ENCODE results near the gene IQGAP1.
"Not testable (repeated sequence)": the region's sequence is repeated elsewhere in the genome, so short reads cannot be mapped to it uniquely, and the experiment has no call there.

Gene IQGAP1

GRCh38 chr15:90489944-90490343 lies 101.9 kb downstream of the IQGAP1 start:
- DNase-seq (ENCODE audit: low read depth in 1 of 2, low spot score in 1 of 2), result no peak
- in situ Hi-C loops (cut with HindIII; ENCODE audit: low pct_unique_long_range_greater_than_20kb, low sequenced_read_pairs), result no loop called here
- TF ChIP-seq JUND (IDR thresholded peaks at IDR 0.05; ENCODE audit: low read depth), result no peak

GRCh38 chr15:90493647-90494046 lies 105.6 kb downstream of the IQGAP1 start:
- DNase-seq (ENCODE audit: low read depth in 1 of 2, low spot score in 1 of 2), result no peak
- no peak for TF ChIP-seq JUND (IDR thresholded peaks at IDR 0.05; ENCODE audit: low read depth)
- in situ Hi-C loops (cut with HindIII; ENCODE audit: low pct_unique_long_range_greater_than_20kb, low sequenced_read_pairs), result no loop called here

GRCh38 chr15:90495067-90495466 lies 107.0 kb downstream of the IQGAP1 start:
- DNase-seq (ENCODE audit: low read depth in 1 of 2, low spot score in 1 of 2), result no peak
- TF ChIP-seq JUND (IDR thresholded peaks at IDR 0.05; ENCODE audit: low read depth), result no peak
- in situ Hi-C loops (cut with HindIII; ENCODE audit: low pct_unique_long_range_greater_than_20kb, low sequenced_read_pairs), result no loop called here

GRCh38 chr15:90496791-90497190 lies 108.7 kb downstream of the IQGAP1 start:
- TF ChIP-seq JUND (IDR thresholded peaks at IDR 0.05; ENCODE audit: low read depth), result no peak
- DNase-seq (ENCODE audit: low read depth in 1 of 2, low spot score in 1 of 2), result no peak
- in situ Hi-C loops (cut with HindIII; ENCODE audit: low pct_unique_long_range_greater_than_20kb, low sequenced_read_pairs), result no loop called here

DNA sequence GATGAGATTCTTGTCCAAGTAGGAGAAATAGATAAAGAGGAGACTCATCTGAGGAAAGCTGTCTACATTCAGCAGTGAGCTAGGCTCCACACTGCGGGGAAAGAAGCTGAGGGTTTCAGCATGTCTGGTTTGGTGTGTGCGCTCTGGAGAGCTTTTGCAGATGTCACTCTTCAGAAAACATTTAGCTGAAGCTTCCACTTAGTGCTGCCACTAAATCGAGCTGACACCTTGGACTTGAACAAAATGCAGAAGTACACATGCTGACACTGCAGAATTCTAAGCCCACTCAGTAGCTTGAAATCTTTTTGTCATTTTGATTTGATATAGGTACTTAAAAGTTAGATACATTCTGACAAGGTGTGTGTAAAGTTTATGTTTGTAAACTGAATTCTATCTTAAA lies 109.3 kb downstream of the IQGAP1 start:
- in situ Hi-C loops (cut with HindIII; ENCODE audit: low pct_unique_long_range_greater_than_20kb, low sequenced_read_pairs), result no loop called here
- TF ChIP-seq JUND (IDR thresholded peaks at IDR 0.05; ENCODE audit: low read depth), result no peak
- DNase-seq (ENCODE audit: low read depth in 1 of 2, low spot score in 1 of 2), result no peak

- in situ Hi-C loops (cut with HindIII; ENCODE audit: low pct_unique_long_range_greater_than_20kb, low sequenced_read_pairs), result no loop called here
Observed at GRCh38 chr15:90497912-90498311, 109.9 kb downstream of the IQGAP1 start.

GRCh38 chr15:90500171-90500570 lies 112.1 kb downstream of the IQGAP1 start:
- no peak for TF ChIP-seq JUND (IDR thresholded peaks at IDR 0.05; ENCODE audit: low read depth)
- in situ Hi-C loops (cut with HindIII; ENCODE audit: low pct_unique_long_range_greater_than_20kb, low sequenced_read_pairs), result no loop called here
- no peak for DNase-seq (ENCODE audit: low read depth in 1 of 2, low spot score in 1 of 2)

More at GRCh38 chr15:90497912-90498311, 109.9 kb downstream of the IQGAP1 start:
- DNase-seq (ENCODE audit: low read depth in 1 of 2, low spot score in 1 of 2), result no peak
- no peak for TF ChIP-seq JUND (IDR thresholded peaks at IDR 0.05; ENCODE audit: low read depth)

DNA sequence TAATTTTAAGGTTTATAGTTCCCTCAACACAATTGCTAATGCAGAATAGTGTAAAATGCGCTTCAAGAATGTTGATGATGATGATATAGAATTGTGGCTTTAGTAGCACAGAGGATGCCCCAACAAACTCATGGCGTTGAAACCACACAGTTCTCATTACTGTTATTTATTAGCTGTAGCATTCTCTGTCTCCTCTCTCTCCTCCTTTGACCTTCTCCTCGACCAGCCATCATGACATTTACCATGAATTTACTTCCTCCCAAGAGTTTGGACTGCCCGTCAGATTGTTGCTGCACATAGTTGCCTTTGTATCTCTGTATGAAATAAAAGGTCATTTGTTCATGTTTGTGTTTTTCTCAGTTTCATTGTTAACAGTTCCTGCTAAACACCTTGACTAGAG lies 113.9 kb downstream of the IQGAP1 start:
- in situ Hi-C loops (cut with HindIII; ENCODE audit: low pct_unique_long_range_greater_than_20kb, low sequenced_read_pairs), result no loop called here
- DNase-seq (ENCODE audit: low read depth in 1 of 2, low spot score in 1 of 2), result no peak
- no peak for TF ChIP-seq JUND (IDR thresholded peaks at IDR 0.05; ENCODE audit: low read depth)

DNA sequence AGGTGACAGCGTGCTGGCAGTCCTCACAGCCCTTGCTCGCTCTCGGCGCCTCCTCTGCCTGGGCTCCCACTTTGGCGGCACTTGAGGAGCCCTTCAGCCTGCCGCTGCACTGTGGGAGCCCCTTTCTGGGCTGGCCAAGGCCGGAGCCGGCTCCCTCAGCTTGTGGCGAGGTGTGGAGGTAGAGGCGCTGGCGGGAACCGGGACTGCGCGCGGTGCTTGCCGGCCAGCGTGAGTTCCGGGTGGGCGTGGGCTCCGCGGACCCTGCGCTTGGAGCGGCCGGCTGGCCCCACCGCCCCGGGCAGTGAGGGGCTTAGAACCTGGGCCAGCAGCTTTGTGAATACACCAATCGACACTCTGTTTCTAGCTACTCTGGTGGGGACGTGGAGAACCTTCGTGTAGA lies 122.7 kb downstream of the IQGAP1 start:
- DNase-seq (ENCODE audit: low read depth in 1 of 2, low spot score in 1 of 2); in situ Hi-C loops (cut with HindIII; ENCODE audit: low pct_unique_long_range_greater_than_20kb, low sequenced_read_pairs): not testable (repeated sequence)

DNA sequence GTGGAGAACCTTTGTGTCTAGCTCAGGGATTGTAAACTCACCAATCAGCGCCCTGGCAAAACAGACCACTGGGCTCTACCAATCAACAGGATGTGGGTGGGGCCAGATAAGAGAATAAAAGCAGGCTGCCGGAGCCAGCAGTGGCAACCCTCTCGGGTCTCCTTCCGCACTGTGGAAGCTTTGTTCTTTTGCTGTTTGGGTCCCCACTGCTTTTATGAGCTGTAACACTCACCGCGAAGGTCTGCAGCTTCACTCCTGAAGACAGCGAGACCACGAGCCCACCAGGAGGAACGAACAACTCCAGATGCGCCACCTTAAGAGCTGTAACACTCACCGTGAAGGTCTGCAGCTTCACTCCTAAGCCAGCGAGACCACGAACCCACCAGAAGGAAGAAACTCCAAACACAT lies 123.2 kb downstream of the IQGAP1 start:
- DNase-seq (ENCODE audit: low read depth in 1 of 2, low spot score in 1 of 2); in situ Hi-C loops (cut with HindIII; ENCODE audit: low pct_unique_long_range_greater_than_20kb, low sequenced_read_pairs): not testable (repeated sequence)

DNA sequence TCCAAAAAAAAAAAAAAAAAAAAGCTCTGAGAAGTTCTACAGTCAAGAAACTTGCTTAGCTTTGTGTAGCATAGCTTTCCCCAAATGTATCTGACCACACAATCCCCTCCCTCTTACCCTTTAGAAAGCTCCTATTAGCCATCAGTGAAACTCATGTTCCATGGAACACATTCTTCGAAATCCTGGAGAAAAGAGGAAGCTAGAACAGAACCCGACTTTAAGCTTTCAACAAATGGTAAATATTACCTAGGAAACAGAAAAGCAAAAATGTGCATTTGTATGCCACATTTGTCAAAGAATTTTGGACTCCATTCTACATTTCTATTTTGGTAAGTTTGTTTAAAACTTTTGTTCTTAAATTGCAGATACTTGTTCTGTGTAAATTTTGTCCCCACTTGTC lies 124.2 kb downstream of the IQGAP1 start:
- in situ Hi-C loops (cut with HindIII; ENCODE audit: low pct_unique_long_range_greater_than_20kb, low sequenced_read_pairs), result no loop called here
- TF ChIP-seq JUND (IDR thresholded peaks at IDR 0.05; ENCODE audit: low read depth), result no peak
- DNase-seq (ENCODE audit: low read depth in 1 of 2, low spot score in 1 of 2), result no peak

DNA sequence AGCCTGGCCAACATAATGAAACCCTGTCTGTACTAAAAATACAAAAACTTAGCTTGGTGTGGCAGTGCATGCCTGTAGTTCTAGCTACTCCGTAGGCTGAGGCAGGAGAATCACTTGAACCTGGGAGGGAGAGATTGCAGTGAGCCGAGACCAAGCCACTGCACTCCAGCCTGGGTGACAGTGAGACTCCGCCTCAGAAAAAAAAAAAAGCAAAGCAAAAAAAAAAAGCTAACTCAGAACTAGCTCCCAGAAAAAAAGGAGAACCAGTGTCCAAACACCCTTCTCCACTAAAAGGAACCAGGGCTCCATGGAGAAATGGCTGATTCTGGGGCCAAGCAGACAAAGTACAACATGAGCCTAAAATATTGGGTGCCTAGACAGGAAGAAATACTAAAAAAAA lies 124.9 kb downstream of the IQGAP1 start:
- TF ChIP-seq JUND (IDR thresholded peaks at IDR 0.05; ENCODE audit: low read depth), result no peak
- DNase-seq (ENCODE audit: low read depth in 1 of 2, low spot score in 1 of 2), result no peak
- in situ Hi-C loops (cut with HindIII; ENCODE audit: low pct_unique_long_range_greater_than_20kb, low sequenced_read_pairs), result no loop called here

DNA sequence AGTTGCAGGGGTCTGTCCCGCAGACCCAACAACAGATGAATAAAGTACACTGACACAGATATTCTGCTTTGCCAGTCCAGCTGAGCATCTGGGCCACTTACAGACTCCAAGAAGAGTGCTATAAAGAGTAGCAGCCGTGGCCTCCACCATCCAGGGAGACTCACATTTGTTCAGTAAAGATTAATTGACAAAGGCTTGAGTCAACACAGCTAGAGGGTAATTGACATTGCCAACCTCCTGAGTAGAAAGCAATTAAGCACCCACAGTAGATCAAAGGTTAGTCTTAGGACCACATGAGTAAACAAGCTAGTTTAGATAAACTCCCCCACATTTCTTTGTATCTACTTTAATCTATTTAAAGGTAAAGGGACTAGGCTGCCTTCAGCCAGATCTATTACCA lies 125.4 kb downstream of the IQGAP1 start:
- in situ Hi-C loops (cut with HindIII; ENCODE audit: low pct_unique_long_range_greater_than_20kb, low sequenced_read_pairs), result no loop called here
- no peak for TF ChIP-seq JUND (IDR thresholded peaks at IDR 0.05; ENCODE audit: low read depth)
- no peak for DNase-seq (ENCODE audit: low read depth in 1 of 2, low spot score in 1 of 2)

DNA sequence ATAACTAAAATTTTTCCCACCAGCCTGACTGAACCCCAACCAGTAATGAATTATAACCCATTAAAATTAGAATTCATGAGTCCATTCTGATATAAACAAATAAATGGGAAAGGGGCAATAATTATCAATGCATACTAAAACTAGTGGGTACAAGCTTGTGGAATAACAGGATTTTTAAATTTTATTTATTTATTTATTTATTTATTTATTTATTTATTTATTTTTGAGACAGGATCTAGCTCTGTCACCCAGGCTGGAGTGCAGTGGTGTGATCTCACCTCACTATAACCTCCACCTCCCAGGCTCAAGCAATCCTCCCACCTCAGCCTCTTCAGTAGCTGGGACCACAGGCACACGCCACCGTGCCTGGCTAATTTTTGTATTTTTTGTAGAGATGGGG lies 125.9 kb downstream of the IQGAP1 start:
- DNase-seq (ENCODE audit: low read depth in 1 of 2, low spot score in 1 of 2); in situ Hi-C loops (cut with HindIII; ENCODE audit: low pct_unique_long_range_greater_than_20kb, low sequenced_read_pairs): not testable (repeated sequence)

GRCh38 chr15:90519688-90520087 lies 131.6 kb downstream of the IQGAP1 start:
- in situ Hi-C loops (cut with HindIII; ENCODE audit: low pct_unique_long_range_greater_than_20kb, low sequenced_read_pairs), result no loop called here
- no peak for TF ChIP-seq JUND (IDR thresholded peaks at IDR 0.05; ENCODE audit: low read depth)
- no peak for DNase-seq (ENCODE audit: low read depth in 1 of 2, low spot score in 1 of 2)

Data from T47D (cell line).